ENCODE measurements around the gene ZNF746.
A peak's percentile ranks its signal among the peaks of the same experiment; 100 is the strongest.
"Not testable (repeated sequence)": the region's sequence is repeated elsewhere in the genome, so short reads cannot be mapped to it uniquely, and the experiment has no call there.

ZNF746 gene

GRCh38 chr7:149497467-149498261, at the start of gene ZNF746:
TSS of gene ZNF746 (minus strand) at chr7:149497809. CDS start at chr7:149497536, 273 bp downstream.
- DNase-seq (ENCODE audit: low read depth in 2 of 2): peak; percentile 56 to 65

GRCh38 chr7:149547126-149547525, 49.5 kb upstream of the ZNF746 start:
- no peak for DNase-seq (ENCODE audit: low read depth in 2 of 2)

GRCh38 chr7:149546331-149546730, 48.7 kb upstream of the ZNF746 start:
- no peak for DNase-seq (ENCODE audit: low read depth in 2 of 2)

- DNase-seq (ENCODE audit: low read depth in 2 of 2): no peak
Measured at GRCh38 chr7:149544028-149544427, 46.4 kb upstream of the ZNF746 start.

GRCh38 chr7:149532654-149533053, 35.0 kb upstream of the ZNF746 start:
- no peak for DNase-seq (ENCODE audit: low read depth in 2 of 2)

GRCh38 chr7:149529136-149529718, 31.6 kb upstream of the ZNF746 start:
- DNase-seq (ENCODE audit: low read depth in 2 of 2): no peak

- DNase-seq (ENCODE audit: low read depth in 2 of 2): no peak
Measured at GRCh38 chr7:149527414-149527813, 29.8 kb upstream of the ZNF746 start.

- DNase-seq (ENCODE audit: low read depth in 2 of 2): no peak
Measured at GRCh38 chr7:149525280-149525679, 27.7 kb upstream of the ZNF746 start.

GRCh38 chr7:149524394-149524793, 26.8 kb upstream of the ZNF746 start:
- DNase-seq (ENCODE audit: low read depth in 2 of 2): no peak

- no peak for DNase-seq (ENCODE audit: low read depth in 2 of 2)
Measured at GRCh38 chr7:149510248-149510647, 12.6 kb upstream of the ZNF746 start.

- no peak for DNase-seq (ENCODE audit: low read depth in 2 of 2)
Measured at GRCh38 chr7:149509774-149510173, 12.2 kb upstream of the ZNF746 start.

GRCh38 chr7:149505551-149505950, 7.9 kb upstream of the ZNF746 start:
- no peak for DNase-seq (ENCODE audit: low read depth in 2 of 2)

GRCh38 chr7:149501651-149502050, 4.0 kb upstream of the ZNF746 start:
- no peak for DNase-seq (ENCODE audit: low read depth in 2 of 2)

- DNase-seq (ENCODE audit: low read depth in 2 of 2): no peak
Measured at GRCh38 chr7:149500910-149501309, 3.3 kb upstream of the ZNF746 start.

- no peak for DNase-seq (ENCODE audit: low read depth in 2 of 2)
Measured at GRCh38 chr7:149500201-149500600, 2.6 kb upstream of the ZNF746 start.

- DNase-seq (ENCODE audit: low read depth in 2 of 2): no peak
Measured at GRCh38 chr7:149498811-149499210, 1.2 kb upstream of the ZNF746 start.

GRCh38 chr7:149496642-149497391, 792 bp downstream of the ZNF746 start:
- DNase-seq (ENCODE audit: low read depth in 2 of 2): peak; percentile 23 to 37

- DNase-seq (ENCODE audit: low read depth in 2 of 2): no peak
Measured at GRCh38 chr7:149495785-149496641, 1.6 kb downstream of the ZNF746 start.

- no peak for DNase-seq (ENCODE audit: low read depth in 2 of 2)
Measured at GRCh38 chr7:149494738-149495368, 2.8 kb downstream of the ZNF746 start.

- DNase-seq (ENCODE audit: low read depth in 2 of 2): not testable (repeated sequence)
Measured at GRCh38 chr7:149493975-149494374, 3.6 kb downstream of the ZNF746 start.

- DNase-seq (ENCODE audit: low read depth in 2 of 2): no peak
Measured at GRCh38 chr7:149493366-149493765, 4.2 kb downstream of the ZNF746 start.
